GM12878 (cell line): ENCODE results near the gene CLEC4D.
"Not testable (repeated sequence)": the region's sequence is repeated elsewhere in the genome, so short reads cannot be mapped to it uniquely, and the experiment has no call there.

ENCODE experiments used
- CEBPZ ChIP-seq: fragments of 150-350 bp; IDR thresholded peaks from 2 replicates; pipeline ENCODE4 v1.6.1; 2016; ENCODE audit warnings: low read depth, low read length
- EP300 ChIP-seq, 2 experiments: fragments of 150-350 bp in 1 of 2; IDR thresholded peaks; 2 replicates each; pipeline ENCODE4 v1.6.1; 2011 to 2012; ENCODE audit warnings: low read depth in 2 of 2, low read length in 2 of 2, borderline replicate concordance in 1 of 2, improper control_type of control experiment in 1 of 2, inconsistent platforms in 1 of 2; ENCODE audit not compliant: control insufficient read depth in 1 of 2
- KDM1A ChIP-seq: fragments of 200-600 bp; sonication (generic); IDR thresholded peaks from 2 replicates; pipeline ENCODE4 v1.6.1; 2016; ENCODE audit warnings: borderline replicate concordance
- MTA3 ChIP-seq: IDR thresholded peaks from 2 replicates; pipeline ENCODE4 v1.6.1; 2012; ENCODE audit warnings: low read length, inconsistent platforms, borderline replicate concordance
- NFIC ChIP-seq: IDR thresholded peaks from 2 replicates; pipeline ENCODE4 v1.6.1; 2012; ENCODE audit warnings: low read depth, mild to moderate bottlenecking, inconsistent platforms, low read length, moderate library complexity
- NRF1 ChIP-seq: conservative IDR thresholded peaks from 2 replicates; pipeline ENCODE4 v1.6.1; 2011; ENCODE audit warnings: mild to moderate bottlenecking, low read depth, low read length, improper control_type of control experiment
- POLR2A ChIP-seq: IDR thresholded peaks from 2 replicates; pipeline ENCODE4 v1.6.1; 2011; ENCODE audit warnings: low read depth, mild to moderate bottlenecking, low read length
- POLR2AphosphoS5 ChIP-seq: IDR thresholded peaks from 2 replicates; pipeline ENCODE4 v1.6.1; 2011; ENCODE audit warnings: mild to moderate bottlenecking, low read length, inconsistent platforms
- RFX5 ChIP-seq: IDR thresholded peaks from 2 replicates; pipeline ENCODE4 v1.6.1; 2011; ENCODE audit warnings: low read depth, low read length, improper control_type of control experiment
- SP1 ChIP-seq: IDR thresholded peaks from one replicate; pipeline ENCODE4 v1.6.1; 2011; ENCODE audit warnings: low read depth, low read length
- ZBTB11 ChIP-seq: fragments of 450-650 bp; formaldehyde crosslinking; IDR thresholded peaks from 2 replicates; pipeline ENCODE4 v1.5.0; 2022; ENCODE audit warnings: mild to moderate bottlenecking, missing genetic modification characterization
- ZNF274 ChIP-seq: IDR thresholded peaks from one replicate; pipeline ENCODE4 v1.8.0; 2011; ENCODE audit not compliant: insufficient read length, insufficient read depth
- TF ChIP-seq, protein P1 (sequence below), 3 experiments: IDR thresholded peaks in 2 of 3; conservative IDR thresholded peaks in 1 of 3; 2 replicates each; pipeline ENCODE4 v1.5.1; 2011; ENCODE audit warnings: low read depth in 3 of 3, low read length in 3 of 3, mild to moderate bottlenecking in 3 of 3, control low read depth in 2 of 3, moderate library complexity in 2 of 3, inconsistent platforms in 1 of 3, mixed read lengths in 1 of 3; ENCODE audit not compliant: control insufficient read depth in 2 of 3, insufficient read depth in 1 of 3; ENCODE audit errors: extremely low read depth in 1 of 3

DNA sequence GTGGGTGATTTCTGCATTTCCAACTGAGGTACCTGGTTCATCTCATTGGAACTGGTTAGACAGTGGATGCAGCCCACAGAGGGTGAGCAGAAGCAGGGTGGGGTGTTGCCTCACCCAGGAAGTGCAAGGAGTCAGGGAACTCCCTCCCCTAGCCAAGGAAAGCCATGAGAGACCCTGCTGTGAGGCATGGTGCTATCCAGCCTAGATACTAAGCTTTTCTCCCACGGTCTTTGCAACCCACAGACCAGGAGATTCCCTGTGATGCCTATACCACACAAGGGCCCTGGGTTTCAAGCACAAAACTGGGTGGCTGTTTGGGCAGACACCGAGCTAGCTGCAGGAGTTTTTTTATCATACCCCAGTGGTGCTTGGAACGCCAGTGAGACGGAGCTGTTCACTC lies 17.6 kb upstream of the CLEC4D start:
- not testable (repeated sequence) for TF ChIP-seq MTA3; RFX5; NFIC; POLR2AphosphoS5; SP1; NRF1; CEBPZ; ZNF274; EP300 (IDR thresholded peaks at IDR 0.05; ENCODE audit: borderline replicate concordance in 1 of 2, control insufficient read depth in 1 of 2, low read depth in 2 of 2, low read length in 2 of 2); ZBTB11 (CRISPR knock-in tag); KDM1A; POLR2A
- TF ChIP-seq, protein P1, sequence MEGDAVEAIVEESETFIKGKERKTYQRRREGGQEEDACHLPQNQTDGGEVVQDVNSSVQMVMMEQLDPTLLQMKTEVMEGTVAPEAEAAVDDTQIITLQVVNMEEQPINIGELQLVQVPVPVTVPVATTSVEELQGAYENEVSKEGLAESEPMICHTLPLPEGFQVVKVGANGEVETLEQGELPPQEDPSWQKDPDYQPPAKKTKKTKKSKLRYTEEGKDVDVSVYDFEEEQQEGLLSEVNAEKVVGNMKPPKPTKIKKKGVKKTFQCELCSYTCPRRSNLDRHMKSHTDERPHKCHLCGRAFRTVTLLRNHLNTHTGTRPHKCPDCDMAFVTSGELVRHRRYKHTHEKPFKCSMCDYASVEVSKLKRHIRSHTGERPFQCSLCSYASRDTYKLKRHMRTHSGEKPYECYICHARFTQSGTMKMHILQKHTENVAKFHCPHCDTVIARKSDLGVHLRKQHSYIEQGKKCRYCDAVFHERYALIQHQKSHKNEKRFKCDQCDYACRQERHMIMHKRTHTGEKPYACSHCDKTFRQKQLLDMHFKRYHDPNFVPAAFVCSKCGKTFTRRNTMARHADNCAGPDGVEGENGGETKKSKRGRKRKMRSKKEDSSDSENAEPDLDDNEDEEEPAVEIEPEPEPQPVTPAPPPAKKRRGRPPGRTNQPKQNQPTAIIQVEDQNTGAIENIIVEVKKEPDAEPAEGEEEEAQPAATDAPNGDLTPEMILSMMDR (IDR thresholded peaks at IDR 0.05 in 2 of 3, conservative IDR thresholded peaks at IDR 0.05 in 1 of 3; ENCODE audit: control insufficient read depth in 2 of 3, extremely low read depth in 1 of 3, insufficient read depth in 1 of 3, low read depth in 3 of 3, low read length in 3 of 3) = not testable (repeated sequence)
